ENCODE measurements around the gene ADPRH. TPM values are rescaled to one million over a fixed set of nuclear protein-coding genes. Genes with fewer than 3 reads are reported as not detected.
A peak's percentile ranks its signal among the peaks of the same experiment; 100 is the strongest.

ADPRH gene
- total RNA-seq, 4 donors from 2014 or later = 2.6 to 14.7 (median 7.1) TPM

- H3K36me3 ChIP-seq = no peaks in the 10 kb centered on the region
- peaks cover 0 to 14% of the 10 kb centered on the region in 2 donors for H3K4me1 ChIP-seq
- intact Hi-C loops (cut with DNase I; ENCODE audit: low total_unique reads) = no loop called here
- no peaks in the 10 kb centered on the region for H3K9me3 ChIP-seq
- H3K4me3 ChIP-seq = no peak overlapping the region
- TF ChIP-seq POLR2A (IDR thresholded peaks at IDR 0.05) = no peak
- no peak for TF ChIP-seq CTCF (IDR thresholded peaks at IDR 0.05)
- H3K27me3 ChIP-seq = no peaks in the 10 kb centered on the region
- H3K27ac ChIP-seq = peak overlapping the region; percentile 67 to 70
- no peak for DNase-seq
Observed at GRCh38 chr3:119630880-119631329, 51.6 kb downstream of the ADPRH start.

DNA sequence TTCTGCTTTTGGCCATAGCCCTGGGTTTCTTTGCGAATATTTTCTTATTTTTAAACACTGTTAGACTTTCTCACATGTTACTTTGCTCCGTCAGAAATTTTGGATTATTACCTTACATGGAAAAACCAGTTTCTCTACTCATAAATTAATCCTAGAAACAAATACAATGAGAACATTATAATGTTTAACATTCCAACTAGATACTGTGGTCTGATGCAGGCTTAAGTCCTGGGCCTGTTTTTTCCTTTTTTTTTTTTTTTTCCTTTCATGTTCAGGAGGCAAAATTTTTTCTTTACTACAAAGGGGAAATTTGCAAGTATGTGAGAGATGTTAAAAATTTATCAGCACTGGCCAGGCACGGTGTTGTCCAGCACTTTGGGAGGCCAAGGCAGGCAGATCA, 52.2 kb downstream of the ADPRH start:
- no peaks in the 10 kb centered on the region for H3K36me3 ChIP-seq
- intact Hi-C loops (cut with DNase I; ENCODE audit: low total_unique reads) = no loop called here
- H3K4me1 ChIP-seq = peaks cover 0 to 14% of the 10 kb centered on the region in 2 donors
- H3K4me3 ChIP-seq = no peak overlapping the region
- no peaks in the 10 kb centered on the region for H3K27me3 ChIP-seq
- TF ChIP-seq POLR2A (IDR thresholded peaks at IDR 0.05) = no peak
- TF ChIP-seq CTCF (IDR thresholded peaks at IDR 0.05) = no peak
- DNase-seq = no peak
- peak overlapping the region; percentile 67 to 70 for H3K27ac ChIP-seq
- no peaks in the 10 kb centered on the region for H3K9me3 ChIP-seq

- no peaks in the 10 kb centered on the region for H3K36me3 ChIP-seq
- no peak overlapping the region for H3K4me3 ChIP-seq
- H3K27me3 ChIP-seq = no peaks in the 10 kb centered on the region
- H3K27ac ChIP-seq = peak overlapping the region; percentile 67 to 70
- TF ChIP-seq POLR2A (IDR thresholded peaks at IDR 0.05) = no peak
- no peak for TF ChIP-seq CTCF (IDR thresholded peaks at IDR 0.05)
- intact Hi-C loops (cut with DNase I; ENCODE audit: low total_unique reads) = no loop called here
- H3K9me3 ChIP-seq = no peaks in the 10 kb centered on the region
- DNase-seq = no peak
- peaks cover 0 to 14% of the 10 kb centered on the region in 2 donors for H3K4me1 ChIP-seq
Observed at GRCh38 chr3:119632216-119632615, 52.9 kb downstream of the ADPRH start.

GRCh38 chr3:119632829-119633228, 53.5 kb downstream of the ADPRH start:
- Histone ChIP-seq H3K9me3 (no peaks in the 10 kb centered on the region), H3K4me3 (no peak overlapping the region), H3K4me1 (peaks cover 0 to 14% of the 10 kb centered on the region in 2 donors), H3K27me3 (no peaks in the 10 kb centered on the region), H3K36me3 (no peaks in the 10 kb centered on the region), H3K27ac (peak overlapping the region in 1 of 2 donors; percentile 67)
- TF ChIP-seq CTCF (IDR thresholded peaks at IDR 0.05) = no peak
- TF ChIP-seq POLR2A (IDR thresholded peaks at IDR 0.05) = no peak
- DNase-seq = no peak
- intact Hi-C loops (cut with DNase I; ENCODE audit: low total_unique reads) = no loop called here

GRCh38 chr3:119635719-119636118, 56.4 kb downstream of the ADPRH start:
- H3K27ac ChIP-seq = peak overlapping the region in 1 of 2 donors; percentile 89
- intact Hi-C loops (cut with DNase I; ENCODE audit: low total_unique reads) = no loop called here

More at GRCh38 chr3:119635719-119636118, 56.4 kb downstream of the ADPRH start:
- TF ChIP-seq CTCF (IDR thresholded peaks at IDR 0.05) (no peak), POLR2A (IDR thresholded peaks at IDR 0.05) (no peak)
- no peak for DNase-seq
- Histone ChIP-seq H3K4me3 (no peak overlapping the region), H3K9me3 (no peaks in the 10 kb centered on the region), H3K27me3 (no peaks in the 10 kb centered on the region), H3K36me3 (no peaks in the 10 kb centered on the region), H3K4me1 (peaks cover 0 to 14% of the 10 kb centered on the region in 2 donors)
